KMS-11 (cell line): ENCODE data around the gene CATSPERD.

Experiments used
- H2AFZ ChIP-seq: fragments of 200-600 bp; sonication (generic); 2 replicates; pipeline ENCODE4 v1.6.1; 2016; ENCODE audit warnings: antibody characterized with exemption, mixed run types, low read depth
- H3K27ac ChIP-seq: fragments of 200-600 bp; sonication (generic); 2 replicates; pipeline ENCODE4 v1.6.1; 2016; ENCODE audit warnings: mild to moderate bottlenecking, mixed run types
- H3K27me3 ChIP-seq: fragments of 200-600 bp; sonication (generic); 2 replicates; pipeline ENCODE4 v1.6.1; 2017; ENCODE audit warnings: mild to moderate bottlenecking, low read depth, mixed run types, moderate library complexity; ENCODE audit not compliant: insufficient read depth
- H3K36me3 ChIP-seq: fragments of 200-600 bp; sonication (generic); 2 replicates; pipeline ENCODE4 v1.6.1; 2017; ENCODE audit warnings: mild to moderate bottlenecking, mixed run types; ENCODE audit not compliant: insufficient read depth
- H3K4me1 ChIP-seq: fragments of 200-600 bp; sonication (generic); 2 replicates; pipeline ENCODE4 v1.6.1; 2016; ENCODE audit warnings: mild to moderate bottlenecking, low read depth, mixed run types; ENCODE audit not compliant: poor library complexity, severe bottlenecking
- H3K4me2 ChIP-seq: fragments of 200-600 bp; sonication (generic); 2 replicates; pipeline ENCODE4 v1.7.0; 2016; ENCODE audit warnings: mild to moderate bottlenecking, mixed run types
- H3K4me3 ChIP-seq: fragments of 200-600 bp; sonication (generic); IDR thresholded peaks from 2 replicates; pipeline ENCODE4 v1.6.1; 2017; ENCODE audit warnings: low read depth, low read length, mixed read lengths; ENCODE audit not compliant: insufficient read depth
- H3K79me2 ChIP-seq: fragments of 200-600 bp; sonication (generic); 2 replicates; pipeline ENCODE4 v1.6.1; 2016; ENCODE audit warnings: low read depth, mixed run types; ENCODE audit not compliant: insufficient read depth
- H3K9ac ChIP-seq: fragments of 200-600 bp; sonication (generic); 2 replicates; pipeline ENCODE4 v1.6.1; 2016; ENCODE audit warnings: mild to moderate bottlenecking, mixed run types
- H4K20me1 ChIP-seq: fragments of 200-600 bp; sonication (generic); 2 replicates; pipeline ENCODE4 v1.6.1; 2016; ENCODE audit warnings: mild to moderate bottlenecking, mixed run types; ENCODE audit not compliant: insufficient read depth
- CTCF ChIP-seq: fragments of 200-600 bp; sonication (generic); conservative IDR thresholded peaks from 2 replicates; pipeline ENCODE4 v1.6.1; 2017; ENCODE audit warnings: low read depth, mild to moderate bottlenecking, antibody characterized with exemption, low read length, moderate library complexity, mixed read lengths

Gene CATSPERD

GRCh38 chr19:5691822-5692722 is 28.4 kb upstream of the CATSPERD start:
- H3K36me3 ChIP-seq: peaks cover 12% of the 10 kb centered on the region; the same call in 1 of the 2 replicates
- H3K9ac ChIP-seq: no peak overlapping the region
- peaks cover 6% of the 10 kb centered on the region; the same call in 1 of the 2 replicates for H4K20me1 ChIP-seq

GRCh38 chr19:5692723-5693194 is 27.7 kb upstream of the CATSPERD start:
- H3K9ac ChIP-seq: no peak overlapping the region
- H3K4me2 ChIP-seq: no peak overlapping the region
- peaks cover 6% of the 10 kb centered on the region; the same call in 1 of the 2 replicates for H4K20me1 ChIP-seq
- H3K27me3 ChIP-seq: no peaks in the 10 kb centered on the region
- peaks cover 4% of the 10 kb centered on the region for H3K4me1 ChIP-seq
- H3K79me2 ChIP-seq: peaks cover 36% of the 10 kb centered on the region
- no peak overlapping the region for H2AFZ ChIP-seq
- no peak for TF ChIP-seq CTCF
- no peak overlapping the region for H3K4me3 ChIP-seq
- H3K36me3 ChIP-seq: peaks cover 12% of the 10 kb centered on the region; the same call in 1 of the 2 replicates
- peak overlapping the region; percentile 15; the same call in 1 of the 2 replicates for H3K27ac ChIP-seq

More at GRCh38 chr19:5691822-5692722, 28.4 kb upstream of the CATSPERD start:
- H3K27ac ChIP-seq: peak overlapping the region; percentile 15; the same call in 1 of the 2 replicates
- H3K79me2 ChIP-seq: peaks cover 36% of the 10 kb centered on the region
- peaks cover 4% of the 10 kb centered on the region for H3K4me1 ChIP-seq
- no peak overlapping the region for H2AFZ ChIP-seq
- H3K4me2 ChIP-seq: peak overlapping the region; percentile 26
- H3K27me3 ChIP-seq: no peaks in the 10 kb centered on the region
- TF ChIP-seq CTCF: no peak
- H3K4me3 ChIP-seq: no peak overlapping the region

- peaks cover 12% of the 10 kb centered on the region; the same call in 1 of the 2 replicates for H3K36me3 ChIP-seq
- H2AFZ ChIP-seq: no peak overlapping the region
- no peaks in the 10 kb centered on the region for H3K27me3 ChIP-seq
- no peak overlapping the region for H3K9ac ChIP-seq
- no peak overlapping the region for H3K4me3 ChIP-seq
- H3K4me1 ChIP-seq: peaks cover 4% of the 10 kb centered on the region
- H3K79me2 ChIP-seq: peaks cover 36% of the 10 kb centered on the region
- no peak for TF ChIP-seq CTCF
- H3K27ac ChIP-seq: no peak overlapping the region; the same call in 1 of the 2 replicates
- no peak overlapping the region for H3K4me2 ChIP-seq
- H4K20me1 ChIP-seq: peaks cover 6% of the 10 kb centered on the region; the same call in 1 of the 2 replicates
Observed at GRCh38 chr19:5693195-5694166, 27.0 kb upstream of the CATSPERD start.
